K562 (cell line): ENCODE measurements around the gene HLA-DMB. TPM values are rescaled to one million over a fixed set of nuclear protein-coding genes. Genes with fewer than 3 reads are reported as not detected.

Source experiments
- ATAC-seq: fragments of 200-7000 bp; cut with Tn5 transposase; 3 replicates; pipeline ENCODE4 v1.9.1; 2020; ENCODE audit warnings: moderate library complexity
- BruUV-seq: library from RNA; stranded (reverse); fragments of 400-500 nt; replicated peaks from 2 replicates; lab custom pipeline; 2021; lab: Mats Ljungman, UMichigan
- CTCF ChIA-PET: fragments of 300-600 bp; formaldehyde crosslinking; extraction: SDS; loops from one replicate; lab custom pipeline; 2021; ENCODE audit warnings: low intra/inter-chr PET ratio; lab: Yijun Ruan, JAX
- POLR2A ChIA-PET: fragments of 300-600, 350-650 bp; sonication (Branson Sonifier 250); formaldehyde crosslinking; extraction: SDS; loops from one replicate; lab custom pipeline; 2021; ENCODE audit warnings: antibody characterized with exemption, inconsistent platforms; lab: Yijun Ruan, JAX
- DNase-seq, 4 experiments: peaks; one replicate each; pipeline versions ENCODE4 v3.0.0 to v3.0.0-alpha.2; 2011 to 2018; ENCODE audit warnings: low spot score in 3 of 4, mixed read lengths in 3 of 4; ENCODE audit errors: extremely low read depth in 1 of 4
- FAIRE-seq: peaks from 2 replicates; lab custom pipeline; 2011; peaks lifted over from hg19 to GRCh38; lab: Jason Lieb, UNC
- H2AFZ ChIP-seq: 2 replicates; pipeline ENCODE4 v1.6.0; 2011; ENCODE audit warnings: low read depth, low read length, control low read depth, inconsistent platforms
- H3K27ac ChIP-seq: fragments of 200-600 bp; 3 replicates; pipeline ENCODE4 v1.8.0; 2011; ENCODE audit warnings: low read depth, mild to moderate bottlenecking, control low read depth, inconsistent platforms, low read length, moderate library complexity, mixed read lengths; ENCODE audit errors: extremely low read depth
- H3K27me3 ChIP-seq, 2 experiments: fragments of 300-600 bp in 1 of 2; 2 replicates in 1 of 2; 3 replicates in 1 of 2; pipeline versions ENCODE4 v1.6.0 to v1.8.0; 2011; ENCODE audit warnings: inconsistent platforms in 2 of 2, low read length in 2 of 2, mild to moderate bottlenecking in 1 of 2, mixed read lengths in 1 of 2, moderate library complexity in 1 of 2; ENCODE audit not compliant: control insufficient read depth in 2 of 2, insufficient read depth in 2 of 2
- H3K36me3 ChIP-seq: fragments of 300-600 bp; 3 replicates; pipeline ENCODE4 v1.8.0; 2011; ENCODE audit warnings: mild to moderate bottlenecking, low read length, inconsistent platforms; ENCODE audit not compliant: control insufficient read depth, insufficient read depth
- H3K4me1 ChIP-seq, 2 experiments: fragments of 200-600 bp in 1 of 2; replicated peaks in 1 of 2; 2 replicates in 1 of 2; 3 replicates in 1 of 2; pipeline versions ENCODE4 v1.5.1 to v1.8.0; 2011; ENCODE audit warnings: inconsistent platforms in 2 of 2, low read length in 2 of 2, mild to moderate bottlenecking in 1 of 2, mixed read lengths in 1 of 2, moderate library complexity in 1 of 2; ENCODE audit not compliant: control insufficient read depth in 2 of 2, insufficient read depth in 2 of 2
- H3K4me2 ChIP-seq: 2 replicates; pipeline ENCODE4 v1.6.1; 2011; ENCODE audit warnings: low read length, control low read depth, inconsistent platforms, mixed read lengths; ENCODE audit not compliant: insufficient read depth
- H3K4me3 ChIP-seq: fragments of 200-600 bp; sonication (generic), shearing (Covaris generic); 2 replicates; pipeline ENCODE4 v1.5.1; 2016; ENCODE audit warnings: control low read depth, inconsistent platforms
- H3K79me2 ChIP-seq: fragments of 200-600 bp; 3 replicates; pipeline ENCODE4 v1.8.0; 2011; ENCODE audit warnings: low read length, inconsistent platforms; ENCODE audit not compliant: control insufficient read depth, insufficient read depth
- H3K9ac ChIP-seq, 2 experiments: 2 replicates each; pipeline versions ENCODE4 v1.6.0 to v1.6.1; 2011; ENCODE audit warnings: low read depth in 2 of 2, low read length in 2 of 2, control low read depth in 1 of 2, inconsistent platforms in 1 of 2, mild to moderate bottlenecking in 1 of 2, mixed read lengths in 1 of 2; ENCODE audit not compliant: insufficient read depth in 1 of 2
- H3K9me1 ChIP-seq: one replicate; pipeline ENCODE4 v1.6.0; 2011; ENCODE audit warnings: inconsistent platforms, mild to moderate bottlenecking, low read length, moderate library complexity; ENCODE audit not compliant: control insufficient read depth, insufficient read depth
- H3K9me3 ChIP-seq: replicated peaks from 2 replicates; pipeline ENCODE4 v1.5.1; 2011; ENCODE audit warnings: low read depth, low read length, inconsistent platforms; ENCODE audit not compliant: control insufficient read depth, insufficient read depth
- H4K20me1 ChIP-seq: replicated peaks from 2 replicates; pipeline ENCODE4 v1.6.1; 2011; ENCODE audit warnings: low read length, inconsistent platforms, mixed read lengths; ENCODE audit not compliant: control insufficient read depth, insufficient read depth
- FOXJ2 ChIP-seq: fragments of 200-800 bp; sonication (Bioruptor generic); IDR thresholded peaks from 2 replicates; pipeline ENCODE4 v1.6.1; 2016; ENCODE audit warnings: missing genetic modification characterization, missing compliant biosample characterization
- NR0B1 ChIP-seq: fragments of 450-650 bp; IDR thresholded peaks from one replicate; pipeline ENCODE4 v1.6.1; 2018; ENCODE audit warnings: mild to moderate bottlenecking, moderate library complexity; ENCODE audit not compliant: partially characterized antibody
- PTTG1 ChIP-seq: fragments of 450-650 bp; IDR thresholded peaks from 2 replicates; pipeline ENCODE4 v1.6.1; 2016; ENCODE audit warnings: low read depth, mild to moderate bottlenecking, missing genetic modification characterization, missing compliant biosample characterization
- REST ChIP-seq, 2 experiments: fragments of 450-650 bp; formaldehyde crosslinking in 1 of 2; IDR thresholded peaks; 2 replicates each; pipeline versions ENCODE4 v1.4.0 to v1.6.1; 2014 to 2020; ENCODE audit warnings: mild to moderate bottlenecking in 2 of 2, borderline replicate concordance in 1 of 2, low read depth in 1 of 2
- STAT5B ChIP-seq: fragments of 250-450 bp; sonication (Bioruptor Pico); IDR thresholded peaks from 2 replicates; pipeline ENCODE4 v1.8.0; 2021; ENCODE audit warnings: mild to moderate bottlenecking, inconsistent platforms
- TFAP4 ChIP-seq: sonication (generic); formaldehyde crosslinking; IDR thresholded peaks from 2 replicates; pipeline ENCODE4 v1.8.0; 2022; ENCODE audit warnings: missing genetic modification reagents, mild to moderate bottlenecking, moderate library complexity, borderline replicate concordance
- WGBS: fragments of 100-300 bp; shearing (Covaris generic); methylation state at CpG from one replicate; pipeline ENCODE4 v1.1.6; 2016; ENCODE audit warnings: low coverage, mixed read lengths; ENCODE audit not compliant: insufficient coverage; ENCODE audit errors: missing lambda C conversion rate; 5-methylcytosine and 5-hydroxymethylcytosine counted together
- in situ Hi-C: fragments of 300-500 bp; cut with MboI; formaldehyde crosslinking; loops from 4 replicates; pipeline ENCODE4 v1.15.0; 2018; ENCODE audit warnings: inconsistent platforms, mixed read lengths
- intact Hi-C: fragments of 100-400 bp; cut with micrococcal nuclease; formaldehyde crosslinking; loops from 2 replicates; pipeline ENCODE4 v1.14.2; 2022
- polyA plus RNA-seq, 8 experiments: library from polyadenylated mRNA; depleted of rRNA in 4 of 8; stranded (reverse) in 5 of 8; unstranded in 3 of 8; fragments of >200 nt; fragmentation: Nextera tagmentation in 2 of 8; fragmentation: Illumina TruSeq in 1 of 8; extraction: Ambion mirVana in 2 of 8; extraction: Trizol in 1 of 8; gene quantifications; 2 replicates each; pipeline versions ENCODE4 v1.2.1 to v1.2.3, GENCODE V29; 2011 to 2014; ENCODE audit warnings: inconsistent platforms in 1 of 8, missing spikeins in 1 of 8
- total RNA-seq, 7 experiments: library from RNA; depleted of rRNA in 6 of 7; stranded (reverse); fragments of >200 nt in 6 of 7; fragmentation: Illumina TruSeq in 2 of 7; extraction: Trizol in 2 of 7; gene quantifications; 2 replicates each; pipeline versions ENCODE4 v1.2.1 to v1.2.3, GENCODE V29; 2011 to 2021; ENCODE audit warnings: low replicate concordance in 1 of 7

HLA-DMB gene
- total and polyA plus RNA-seq, 9 of the 15 experiments (the other 6 are each of a cell fraction or from before 2014, with no cell fraction given): 0.38 TPM; not detected in 8

DNA sequence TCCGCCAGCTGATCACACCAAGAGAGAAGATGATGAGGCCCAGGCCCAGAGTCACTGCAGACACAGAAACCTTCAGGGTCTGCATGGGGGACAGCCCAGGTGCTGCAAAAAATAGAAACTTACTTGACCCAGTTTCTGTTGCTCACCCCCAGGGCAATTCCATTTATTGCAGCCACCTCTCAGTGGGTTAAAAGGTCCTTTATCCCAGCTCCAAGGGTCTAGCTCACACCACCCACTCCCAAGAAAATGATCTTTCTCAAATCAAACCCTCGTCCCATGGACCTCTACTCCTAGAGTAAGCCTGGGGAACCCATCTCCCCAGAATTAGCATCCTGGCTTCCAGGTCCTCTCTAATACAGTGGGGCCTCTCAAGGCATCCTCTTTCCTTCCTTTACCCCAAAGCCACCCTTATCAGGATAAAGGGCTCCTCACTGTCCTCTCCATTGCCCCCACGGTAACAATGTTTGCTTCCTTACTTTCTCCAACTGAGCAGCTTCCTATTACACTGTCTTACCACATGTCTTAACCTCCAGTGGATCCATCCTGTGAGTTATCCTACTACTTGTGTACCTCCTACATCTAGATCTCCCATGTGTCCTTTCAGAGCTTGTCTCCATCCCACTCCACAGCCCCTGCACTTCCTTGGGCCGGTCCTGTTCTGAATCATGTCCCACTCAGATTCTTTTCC, 5.1 kb downstream of the HLA-DMB start:
- H3K36me3 ChIP-seq: no peaks in the 10 kb centered on the region
- H3K27ac ChIP-seq: no peak overlapping the region
- no peaks in the 10 kb centered on the region for H3K79me2 ChIP-seq
- H3K9me3 ChIP-seq: no peaks in the 10 kb centered on the region
- no TSS peak for BruUV-seq
- ChIA-PET CTCF (interaction anchor here (0.6 to 3.9 kb wide), 4 partner anchors 47 to 51 kb away, joined by 4 to 57 read pairs (median 8); no protein-coding TSS in a partner anchor), POLR2A (interaction anchor here (0.6 to 2.2 kb wide), 6 partner anchors 17 to 49 kb away, joined by 3 to 14 read pairs (median 4); partner anchors contain the start of gene HLA-DMA)
- ATAC-seq (no peak), FAIRE-seq (no peak), DNase-seq (no peak)
- H3K4me3 ChIP-seq: no peak overlapping the region
- TF ChIP-seq STAT5B (no peak), FOXJ2 (tag) (no peak), PTTG1 (tag) (no peak), NR0B1 (no peak), REST (IDR thresholded peaks at IDR 0.05; ENCODE audit: borderline replicate concordance) (no peak), REST (CRISPR knock-in tag; IDR thresholded peaks at IDR 0.05; ENCODE audit: low read depth) (no peak), TFAP4 (CRISPR knock-in tag) (no peak)
- H3K27me3 ChIP-seq: peaks cover 23 to 39% of the 10 kb centered on the region in 2 experiments
- intact Hi-C loops: no loop called here
- H2AFZ ChIP-seq: no peak overlapping the region
- no peaks in the 10 kb centered on the region for H3K4me1 ChIP-seq
- no peaks in the 10 kb centered on the region for H3K9me1 ChIP-seq
- in situ Hi-C loops: loop anchor here (5.0 to 10.0 kb wide), 2 partner anchors 49 to 53 kb away; no protein-coding TSS in a partner anchor
- H3K4me2 ChIP-seq: no peak overlapping the region
- WGBS: 6% methylated on average over 4 of the region's 4 CpGs
- H4K20me1 ChIP-seq: no peaks in the 10 kb centered on the region
- no peak overlapping the region for H3K9ac ChIP-seq
